Uterus (tissue), 2 donors: Measurements from ENCODE around the gene CLIC1.

Source experiments
- POLR2A ChIP-seq, 2 donors: fragments of 450-650 bp; IDR thresholded peaks; one replicate each; pipeline ENCODE4 v1.6.1; 2016; ENCODE audit warnings: antibody characterized with exemption in 2 of 2, mild to moderate bottlenecking in 1 of 2, moderate library complexity in 1 of 2
- TF ChIP-seq, protein P1 (sequence below), 4 experiments: fragments of 200-600 bp in 2 of 4; fragments of 450-650 bp in 2 of 4; sonication (generic) in 2 of 4; IDR thresholded peaks; one replicate each; pipeline ENCODE4 v1.5.1; 2016 to 2019; ENCODE audit warnings: antibody characterized with exemption in 4 of 4, mild to moderate bottlenecking in 2 of 4, moderate library complexity in 1 of 4

DNA sequence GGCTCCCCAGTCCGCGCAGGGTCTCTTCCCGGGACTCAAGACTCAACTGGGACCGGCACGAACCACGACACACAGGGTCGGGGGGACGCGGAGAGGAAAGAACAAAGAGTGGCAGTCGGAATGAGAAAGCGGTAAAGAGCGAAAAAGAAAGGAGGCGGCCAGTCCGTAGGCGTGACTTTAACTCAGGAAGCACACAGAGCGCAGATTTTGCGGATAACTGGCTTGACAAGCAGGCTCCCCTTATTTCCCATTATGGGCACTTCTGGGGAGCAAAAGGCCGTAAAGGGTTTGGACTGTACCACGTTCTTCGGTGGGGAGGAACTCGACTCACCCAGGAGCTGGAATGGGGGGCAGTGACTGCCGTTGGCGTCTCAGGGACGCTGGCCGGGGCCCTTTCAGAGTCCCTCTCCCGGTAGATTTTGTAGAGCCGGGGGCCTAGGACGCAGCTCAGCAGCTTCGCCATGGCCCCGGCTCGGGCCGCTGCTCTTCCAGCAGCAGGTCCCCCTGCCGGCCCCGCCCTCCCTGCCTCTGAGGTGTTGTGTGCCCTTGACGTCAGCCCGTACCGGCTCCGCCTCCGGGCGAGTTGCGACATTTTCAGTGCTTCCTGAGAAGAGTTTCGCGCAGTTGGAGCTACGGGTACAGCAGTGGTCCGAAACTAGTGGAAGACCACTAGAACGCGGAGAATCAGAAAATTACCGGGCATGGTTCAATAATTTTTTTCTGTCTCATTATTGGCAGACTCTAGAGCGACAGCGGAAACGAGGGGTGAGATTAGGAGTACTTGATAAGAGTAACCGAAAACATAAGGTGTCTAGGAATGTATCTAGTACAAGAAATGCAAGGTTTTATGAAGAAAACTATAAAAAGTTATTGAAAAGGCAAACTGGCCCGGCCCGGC, 33.3 kb downstream of the CLIC1 start, which contains the start of gene ABHD16A:
- TF ChIP-seq, protein P1, sequence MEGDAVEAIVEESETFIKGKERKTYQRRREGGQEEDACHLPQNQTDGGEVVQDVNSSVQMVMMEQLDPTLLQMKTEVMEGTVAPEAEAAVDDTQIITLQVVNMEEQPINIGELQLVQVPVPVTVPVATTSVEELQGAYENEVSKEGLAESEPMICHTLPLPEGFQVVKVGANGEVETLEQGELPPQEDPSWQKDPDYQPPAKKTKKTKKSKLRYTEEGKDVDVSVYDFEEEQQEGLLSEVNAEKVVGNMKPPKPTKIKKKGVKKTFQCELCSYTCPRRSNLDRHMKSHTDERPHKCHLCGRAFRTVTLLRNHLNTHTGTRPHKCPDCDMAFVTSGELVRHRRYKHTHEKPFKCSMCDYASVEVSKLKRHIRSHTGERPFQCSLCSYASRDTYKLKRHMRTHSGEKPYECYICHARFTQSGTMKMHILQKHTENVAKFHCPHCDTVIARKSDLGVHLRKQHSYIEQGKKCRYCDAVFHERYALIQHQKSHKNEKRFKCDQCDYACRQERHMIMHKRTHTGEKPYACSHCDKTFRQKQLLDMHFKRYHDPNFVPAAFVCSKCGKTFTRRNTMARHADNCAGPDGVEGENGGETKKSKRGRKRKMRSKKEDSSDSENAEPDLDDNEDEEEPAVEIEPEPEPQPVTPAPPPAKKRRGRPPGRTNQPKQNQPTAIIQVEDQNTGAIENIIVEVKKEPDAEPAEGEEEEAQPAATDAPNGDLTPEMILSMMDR (IDR thresholded peaks at IDR 0.05), result peak; percentile 6 to 24 (median 16)
- peak; percentile 98 to 99 for TF ChIP-seq POLR2A (IDR thresholded peaks at IDR 0.05)
